Neural cell (in vitro differentiated cells): ENCODE measurements around the gene NDUFA5. TPM values are rescaled to one million over a fixed set of nuclear protein-coding genes. Genes with fewer than 3 reads are reported as not detected.

Experiments
- H2AFZ ChIP-seq: fragments of 200-600, 300-800 bp; sonication (generic), shearing (Covaris generic); 2 replicates; pipeline ENCODE4 v1.6.0; 2014; ENCODE audit warnings: low read depth, mild to moderate bottlenecking, antibody characterized with exemption, low read length, moderate library complexity
- H3F3A ChIP-seq: fragments of 200-600 bp; shearing (Covaris generic); 2 replicates; pipeline ENCODE4 v1.6.1; 2016; ENCODE audit warnings: mild to moderate bottlenecking, moderate library complexity, mixed read lengths, antibody characterized with exemption, low read length; ENCODE audit not compliant: insufficient read depth, poor library complexity, severe bottlenecking
- H3K27ac ChIP-seq: fragments of 200-600, 300-800 bp; sonication (generic), shearing (Covaris generic); 2 replicates; pipeline ENCODE4 v1.5.1; 2014; ENCODE audit warnings: mild to moderate bottlenecking, low read length, moderate library complexity
- H3K27me3 ChIP-seq: fragments of 300-800, 200-600 bp; sonication (generic), shearing (Covaris generic); 2 replicates; pipeline ENCODE4 v1.6.0; 2014; ENCODE audit warnings: mild to moderate bottlenecking, low read depth, low read length, moderate library complexity; ENCODE audit not compliant: insufficient read depth
- H3K36me3 ChIP-seq: fragments of 300-800, 200-600 bp; sonication (generic), shearing (Covaris generic); 2 replicates; pipeline ENCODE4 v1.5.1; 2014; ENCODE audit warnings: mild to moderate bottlenecking, antibody characterized with exemption, low read length, moderate library complexity; ENCODE audit not compliant: insufficient read depth
- H3K4me2 ChIP-seq: fragments of 300-800, 200-600 bp; sonication (generic), shearing (Covaris generic); 2 replicates; pipeline ENCODE4 v1.6.0; 2014; ENCODE audit warnings: mild to moderate bottlenecking, low read length
- H3K4me3 ChIP-seq: fragments of 300-800, 200-600 bp; sonication (generic), shearing (Covaris generic); 2 replicates; pipeline ENCODE4 v1.5.1; 2014; ENCODE audit warnings: mild to moderate bottlenecking, low read length, moderate library complexity
- H3K79me2 ChIP-seq: fragments of 200-600 bp; shearing (Covaris generic); replicated peaks from 2 replicates; pipeline ENCODE4 v1.6.0; 2014; ENCODE audit warnings: mild to moderate bottlenecking, low read length, moderate library complexity; ENCODE audit not compliant: insufficient read depth
- H3K9ac ChIP-seq: fragments of 300-800, 200-600 bp; sonication (generic), shearing (Covaris generic); 2 replicates; pipeline ENCODE4 v1.6.1; 2016; ENCODE audit warnings: mild to moderate bottlenecking, low read length, mixed read lengths
- H3K9me2 ChIP-seq: fragments of 200-600 bp; shearing (Covaris generic); 2 replicates; pipeline ENCODE4 v1.6.1; 2016; ENCODE audit warnings: mild to moderate bottlenecking, low read length, mixed read lengths; ENCODE audit not compliant: insufficient read depth
- H3K9me3 ChIP-seq: fragments of 200-600, 300-800 bp; sonication (generic), shearing (Covaris generic); 2 replicates; pipeline ENCODE4 v1.6.1; 2016; ENCODE audit warnings: mild to moderate bottlenecking, mixed run types, low read length, moderate library complexity, mixed read lengths
- H4K20me1 ChIP-seq: fragments of 200-600 bp; shearing (Covaris generic); 2 replicates; pipeline ENCODE4 v1.6.1; 2016; ENCODE audit warnings: mild to moderate bottlenecking, mixed run types; ENCODE audit not compliant: insufficient read depth
- CTCF ChIP-seq: fragments of 450-650 bp; IDR thresholded peaks from 2 replicates; pipeline ENCODE4 v1.5.1; 2014; ENCODE audit warnings: antibody characterized with exemption, mild to moderate bottlenecking, moderate library complexity; ENCODE audit not compliant: poor library complexity, severe bottlenecking
- EP300 ChIP-seq: fragments of 450-650 bp; conservative IDR thresholded peaks from 2 replicates; pipeline ENCODE4 v1.6.1; 2014; ENCODE audit warnings: antibody characterized with exemption, mild to moderate bottlenecking, moderate library complexity; ENCODE audit not compliant: poor library complexity, severe bottlenecking
- EZH2 ChIP-seq: fragments of 200-600, 300-800 bp; shearing (Covaris generic), sonication (generic); IDR thresholded peaks from 2 replicates; pipeline ENCODE4 v1.6.1; 2014; ENCODE audit warnings: antibody characterized with exemption, low read length, borderline replicate concordance, mild to moderate bottlenecking; ENCODE audit not compliant: insufficient read depth, poor library complexity, severe bottlenecking
- MXI1 ChIP-seq: fragments of 450-650 bp; conservative IDR thresholded peaks from 2 replicates; pipeline ENCODE4 v1.6.1; 2014; ENCODE audit warnings: antibody characterized with exemption, mild to moderate bottlenecking; ENCODE audit not compliant: poor library complexity, severe bottlenecking
- POLR2AphosphoS5 ChIP-seq: IDR thresholded peaks from 2 replicates; pipeline ENCODE4 v1.6.1; 2012
- RAD21 ChIP-seq: fragments of 450-650 bp; conservative IDR thresholded peaks from 2 replicates; pipeline ENCODE4 v1.6.1; 2014; ENCODE audit warnings: antibody characterized with exemption, mild to moderate bottlenecking, moderate library complexity
- REST ChIP-seq: IDR thresholded peaks from 2 replicates; pipeline ENCODE4 v1.6.1; 2012; ENCODE audit warnings: borderline replicate concordance
- SMC3 ChIP-seq: fragments of 450-650 bp; conservative IDR thresholded peaks from 2 replicates; pipeline ENCODE4 v1.6.1; 2014; ENCODE audit warnings: antibody characterized with exemption, mild to moderate bottlenecking, moderate library complexity; ENCODE audit not compliant: poor library complexity
- TAF1 ChIP-seq: IDR thresholded peaks from 2 replicates; pipeline ENCODE4 v1.6.1; 2012; ENCODE audit warnings: low read depth
- polyA plus RNA-seq: library from polyadenylated mRNA; depleted of rRNA; stranded (reverse); fragments of >200 nt; gene quantifications from 2 replicates; pipeline ENCODE4 v1.2.3, GENCODE V29; 2014

The NDUFA5 gene
- polyA plus RNA-seq, 1 donor from 2014 or later, result 406 TPM

- Histone ChIP-seq H3K9me2 (no peaks in the 10 kb centered on the region), H3F3A (no peaks in the 10 kb centered on the region), H3K79me2 (no peaks in the 10 kb centered on the region), H3K9ac (no peak overlapping the region), H3K27ac (no peak overlapping the region), H3K4me3 (no peak overlapping the region), H3K27me3 (no peaks in the 10 kb centered on the region), H3K4me2 (no peak overlapping the region), H3K36me3 (no peaks in the 10 kb centered on the region), H2AFZ (no peak overlapping the region), H3K9me3 (no peaks in the 10 kb centered on the region), H4K20me1 (no peaks in the 10 kb centered on the region)
- no peak for TF ChIP-seq REST
- no peak for TF ChIP-seq EP300
- TF ChIP-seq POLR2AphosphoS5, result no peak
- TF ChIP-seq TAF1, result no peak
- no peak for TF ChIP-seq CTCF
- TF ChIP-seq RAD21, result no peak
- no peak for TF ChIP-seq SMC3
- TF ChIP-seq MXI1, result no peak
- no peak for TF ChIP-seq EZH2
Observed at GRCh38 chr7:123492485-123492884, 65.1 kb downstream of the NDUFA5 start.

Other genes starting within 250 kb of the NDUFA5 start
- 0.41 and 0.58 TPM in 2 replicates for gene IQUB, start 23.2 kb downstream of the NDUFA5 start, polyA plus RNA-seq
- gene ASB15, start 44.0 kb upstream of the NDUFA5 start, polyA plus RNA-seq, result not detected in 2 replicates
- gene LMOD2, start 98.0 kb upstream of the NDUFA5 start, polyA plus RNA-seq, result not detected in 2 replicates
- 22.5 and 22.6 TPM in 2 replicates for gene WASL, start 191.2 kb upstream of the NDUFA5 start, polyA plus RNA-seq